ENCODE data around the gene ERMN.

DNA sequence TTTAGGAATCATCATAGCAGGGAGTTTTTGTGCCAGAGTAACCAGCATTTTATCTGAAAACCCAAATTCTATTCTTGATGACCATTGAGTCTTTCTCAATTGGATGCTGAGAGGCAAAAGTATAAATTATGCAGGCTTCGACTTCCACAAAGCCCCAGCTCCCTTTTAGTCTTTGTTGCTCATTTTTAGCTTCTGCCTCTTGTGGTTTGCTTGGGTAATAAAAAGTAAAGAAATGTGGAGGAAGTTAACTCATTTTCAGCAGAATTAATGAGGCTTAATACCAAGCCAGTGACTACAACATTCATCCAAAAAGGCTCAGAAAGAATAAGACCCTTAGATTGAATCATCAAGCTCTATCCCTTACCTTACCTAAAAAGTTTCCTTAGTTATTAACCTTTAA, 18.6 kb downstream of the ERMN start:
- TF ChIP-seq, protein P1, sequence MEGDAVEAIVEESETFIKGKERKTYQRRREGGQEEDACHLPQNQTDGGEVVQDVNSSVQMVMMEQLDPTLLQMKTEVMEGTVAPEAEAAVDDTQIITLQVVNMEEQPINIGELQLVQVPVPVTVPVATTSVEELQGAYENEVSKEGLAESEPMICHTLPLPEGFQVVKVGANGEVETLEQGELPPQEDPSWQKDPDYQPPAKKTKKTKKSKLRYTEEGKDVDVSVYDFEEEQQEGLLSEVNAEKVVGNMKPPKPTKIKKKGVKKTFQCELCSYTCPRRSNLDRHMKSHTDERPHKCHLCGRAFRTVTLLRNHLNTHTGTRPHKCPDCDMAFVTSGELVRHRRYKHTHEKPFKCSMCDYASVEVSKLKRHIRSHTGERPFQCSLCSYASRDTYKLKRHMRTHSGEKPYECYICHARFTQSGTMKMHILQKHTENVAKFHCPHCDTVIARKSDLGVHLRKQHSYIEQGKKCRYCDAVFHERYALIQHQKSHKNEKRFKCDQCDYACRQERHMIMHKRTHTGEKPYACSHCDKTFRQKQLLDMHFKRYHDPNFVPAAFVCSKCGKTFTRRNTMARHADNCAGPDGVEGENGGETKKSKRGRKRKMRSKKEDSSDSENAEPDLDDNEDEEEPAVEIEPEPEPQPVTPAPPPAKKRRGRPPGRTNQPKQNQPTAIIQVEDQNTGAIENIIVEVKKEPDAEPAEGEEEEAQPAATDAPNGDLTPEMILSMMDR (IDR thresholded peaks at IDR 0.05; ENCODE audit: insufficient read depth, low read length), result no peak
- no peak for TF ChIP-seq POLR2AphosphoS5 (IDR thresholded peaks at IDR 0.05; ENCODE audit: low read depth)
